ENCODE measurements around the gene KIF19.

Gene KIF19

DNA sequence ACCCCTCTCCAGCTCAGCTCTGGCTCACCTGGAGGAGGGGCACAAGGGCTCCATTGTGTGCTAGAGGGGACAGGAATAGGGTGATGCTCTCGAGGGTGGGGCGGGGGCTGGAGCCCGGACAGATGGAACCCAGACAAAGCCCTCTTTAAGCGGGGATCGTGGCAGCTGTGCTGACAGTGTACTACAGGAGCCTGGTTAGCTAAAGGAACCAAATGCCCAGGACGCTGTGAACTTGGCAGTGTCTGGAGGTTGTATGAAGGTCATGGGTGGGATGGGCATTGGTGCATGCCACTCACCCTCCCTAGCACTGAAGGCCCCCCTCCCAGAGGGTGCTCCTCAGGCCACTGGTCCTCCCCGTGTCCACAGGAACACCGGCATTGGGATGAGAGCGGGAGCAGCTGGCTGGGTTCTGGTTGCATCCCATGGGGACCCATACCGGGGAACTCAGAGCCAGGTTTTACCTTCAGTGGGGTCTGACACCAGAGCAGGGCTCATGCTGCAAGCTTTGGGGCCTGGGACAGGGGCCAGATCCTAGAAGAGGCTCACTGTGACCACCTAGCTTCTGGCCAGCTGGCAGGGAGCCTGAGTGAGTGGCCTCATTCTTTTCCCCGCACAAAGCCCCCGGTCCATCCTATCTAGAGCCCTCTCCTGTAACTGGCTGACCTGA, 11.9 kb downstream of the KIF19 start:
- no peak overlapping the region for H3K4me3 ChIP-seq (ENCODE audit: low read depth, low read length)
- DNase-seq (ENCODE audit: low read depth), result no peak
- TF ChIP-seq, protein P1, sequence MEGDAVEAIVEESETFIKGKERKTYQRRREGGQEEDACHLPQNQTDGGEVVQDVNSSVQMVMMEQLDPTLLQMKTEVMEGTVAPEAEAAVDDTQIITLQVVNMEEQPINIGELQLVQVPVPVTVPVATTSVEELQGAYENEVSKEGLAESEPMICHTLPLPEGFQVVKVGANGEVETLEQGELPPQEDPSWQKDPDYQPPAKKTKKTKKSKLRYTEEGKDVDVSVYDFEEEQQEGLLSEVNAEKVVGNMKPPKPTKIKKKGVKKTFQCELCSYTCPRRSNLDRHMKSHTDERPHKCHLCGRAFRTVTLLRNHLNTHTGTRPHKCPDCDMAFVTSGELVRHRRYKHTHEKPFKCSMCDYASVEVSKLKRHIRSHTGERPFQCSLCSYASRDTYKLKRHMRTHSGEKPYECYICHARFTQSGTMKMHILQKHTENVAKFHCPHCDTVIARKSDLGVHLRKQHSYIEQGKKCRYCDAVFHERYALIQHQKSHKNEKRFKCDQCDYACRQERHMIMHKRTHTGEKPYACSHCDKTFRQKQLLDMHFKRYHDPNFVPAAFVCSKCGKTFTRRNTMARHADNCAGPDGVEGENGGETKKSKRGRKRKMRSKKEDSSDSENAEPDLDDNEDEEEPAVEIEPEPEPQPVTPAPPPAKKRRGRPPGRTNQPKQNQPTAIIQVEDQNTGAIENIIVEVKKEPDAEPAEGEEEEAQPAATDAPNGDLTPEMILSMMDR (IDR thresholded peaks at IDR 0.05; ENCODE audit: insufficient read depth, low read depth, low read length, missing control alignments), result no peak

DNA sequence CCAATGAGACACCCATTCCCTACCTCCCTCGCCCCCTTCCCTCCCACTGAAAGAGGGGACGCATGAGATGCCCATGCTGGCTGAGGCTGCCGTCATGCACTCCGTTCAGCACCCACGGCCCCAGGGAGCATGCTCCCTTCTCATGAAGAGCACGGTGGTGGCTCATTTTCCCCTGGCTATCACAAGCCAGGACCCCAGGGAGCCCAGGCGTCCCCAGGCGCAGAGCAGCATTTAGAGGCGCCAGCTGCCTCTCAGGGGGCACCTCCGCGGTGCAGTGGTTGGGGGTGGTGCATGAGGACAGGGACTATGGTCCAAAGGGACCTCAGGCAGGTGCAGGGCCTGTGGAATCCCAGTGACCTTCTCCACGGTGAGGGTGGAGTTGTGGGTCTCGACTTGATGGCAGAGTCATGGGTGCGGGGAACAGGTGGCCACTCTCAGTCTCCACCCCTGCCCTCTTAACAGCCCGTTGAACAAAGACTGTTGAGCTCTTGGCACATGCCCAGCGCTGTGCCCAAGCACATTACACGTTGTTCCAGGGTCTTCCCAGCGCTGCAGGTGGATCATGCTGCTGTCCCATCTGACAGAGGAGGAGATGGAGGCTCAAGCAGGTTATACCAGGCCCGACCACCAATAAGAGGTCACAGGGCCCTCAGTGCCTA, 13.6 kb downstream of the KIF19 start:
- no peak for DNase-seq (ENCODE audit: low read depth)
- no peak overlapping the region for H3K4me3 ChIP-seq (ENCODE audit: low read depth, low read length)
- TF ChIP-seq, protein P1 (IDR thresholded peaks at IDR 0.05; ENCODE audit: insufficient read depth, low read depth, low read length, missing control alignments), result no peak

DNA sequence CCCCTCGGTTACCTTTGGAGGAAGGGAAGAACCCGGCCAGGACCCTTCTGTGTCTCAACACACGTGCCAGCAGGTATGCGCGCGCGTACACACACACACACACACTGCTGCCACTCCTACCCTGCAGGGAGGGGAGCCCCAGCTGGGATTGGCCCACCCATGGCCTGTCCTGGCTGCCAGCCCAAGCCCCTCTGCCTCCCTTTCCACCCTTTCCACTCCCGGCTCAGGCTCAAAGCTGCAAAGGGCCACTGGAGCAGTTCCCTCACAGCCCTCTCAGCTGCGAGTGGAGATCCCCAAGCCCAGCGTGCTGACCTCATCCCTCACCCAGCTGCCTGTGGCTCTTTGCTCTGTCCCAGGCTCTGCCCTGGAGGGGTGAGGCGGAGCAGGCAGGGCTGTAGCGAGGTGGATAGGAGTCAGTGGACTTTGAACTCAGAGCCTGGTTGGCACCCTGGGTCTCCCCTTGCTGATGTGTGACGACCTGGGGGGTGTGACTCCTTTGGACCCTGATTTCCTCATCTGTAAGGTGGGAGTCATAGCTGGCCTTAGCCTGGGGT, 14.5 kb downstream of the KIF19 start:
- no peak overlapping the region for H3K4me3 ChIP-seq (ENCODE audit: low read depth, low read length)
- DNase-seq (ENCODE audit: low read depth), result no peak
- TF ChIP-seq, protein P1 (IDR thresholded peaks at IDR 0.05; ENCODE audit: insufficient read depth, low read depth, low read length, missing control alignments), result no peak

DNA sequence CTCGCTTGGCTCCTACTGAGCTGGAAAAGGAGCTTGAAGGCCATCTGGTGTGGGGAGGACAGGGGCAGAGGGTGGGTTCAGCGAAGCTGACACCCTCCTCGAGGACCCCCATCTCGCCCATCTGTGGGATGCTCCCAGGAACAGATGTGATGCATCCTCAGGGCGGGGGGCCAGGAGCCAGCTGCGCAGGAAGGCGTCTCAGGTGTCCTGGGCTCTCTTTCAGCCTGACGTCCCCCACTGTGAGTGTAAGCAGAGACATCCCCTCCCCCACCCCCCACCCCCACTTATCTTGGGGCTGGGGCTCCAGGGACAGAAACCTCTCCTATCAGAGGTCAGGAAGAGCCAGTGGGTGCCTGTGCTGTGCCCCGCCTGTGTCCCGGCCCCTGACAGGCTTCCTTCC, 16.2 kb downstream of the KIF19 start:
- no peak for DNase-seq (ENCODE audit: low read depth)
- TF ChIP-seq, protein P1 (IDR thresholded peaks at IDR 0.05; ENCODE audit: insufficient read depth, low read depth, low read length, missing control alignments), result no peak
- no peak overlapping the region for H3K4me3 ChIP-seq (ENCODE audit: low read depth, low read length)

DNA sequence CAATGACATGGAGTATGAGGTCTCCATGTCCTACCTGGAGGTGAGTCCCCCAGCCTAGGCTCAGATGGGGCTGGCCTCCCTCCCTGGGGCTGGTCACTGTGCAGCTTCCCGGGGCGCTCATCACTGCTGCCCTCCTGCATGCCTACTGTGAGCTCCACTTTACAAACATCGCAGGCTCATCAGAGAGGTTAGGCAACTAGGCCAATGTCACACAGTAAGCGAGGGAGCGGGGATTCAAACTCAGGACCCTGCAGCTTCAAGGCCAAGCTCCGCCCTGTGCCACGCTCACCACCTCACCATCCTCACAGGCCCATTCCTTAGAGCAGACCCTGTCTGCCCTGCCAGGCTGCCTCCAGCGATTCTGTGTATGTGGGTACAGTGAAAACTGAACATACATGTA, 17.1 kb downstream of the KIF19 start:
- TF ChIP-seq, protein P1 (IDR thresholded peaks at IDR 0.05; ENCODE audit: insufficient read depth, low read depth, low read length, missing control alignments), result no peak
- no peak for DNase-seq (ENCODE audit: low read depth)

DNA sequence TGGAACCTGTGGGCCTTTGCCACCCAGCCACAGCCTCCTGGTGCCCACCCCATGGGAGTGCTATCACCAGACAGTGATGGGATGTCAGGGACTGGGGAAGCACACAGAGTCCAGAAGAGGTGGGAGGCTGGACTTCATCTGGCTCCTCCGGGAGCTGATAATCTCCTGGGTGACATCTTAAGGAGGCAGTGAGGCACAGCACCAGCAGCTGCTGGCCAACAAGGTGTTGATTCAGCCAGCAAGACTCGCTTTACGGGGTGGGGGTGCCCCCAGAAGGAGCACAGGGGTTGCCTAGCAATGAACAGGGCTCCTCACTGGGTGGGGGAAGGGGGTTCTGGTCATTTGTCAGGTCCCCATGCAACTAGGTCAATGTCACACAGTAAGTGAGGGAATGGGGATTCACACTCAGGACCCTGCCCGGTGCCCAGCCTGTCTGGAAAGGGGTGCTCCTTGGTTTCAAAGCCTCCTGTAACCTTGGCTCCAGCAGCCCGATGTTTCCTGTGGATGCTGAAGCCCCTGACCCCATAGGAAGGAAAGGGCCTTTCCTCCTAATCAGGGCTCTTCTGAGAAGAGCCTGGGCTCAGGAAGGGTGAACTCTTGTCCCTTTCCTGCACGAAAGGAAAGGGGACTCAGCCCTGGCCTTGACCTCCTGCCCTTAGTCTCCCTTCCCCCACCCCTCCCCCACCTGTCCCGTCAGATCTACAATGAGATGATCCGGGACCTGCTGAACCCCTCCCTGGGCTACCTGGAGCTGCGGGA, 17.7 kb downstream of the KIF19 start:
- no peak overlapping the region for H3K4me3 ChIP-seq (ENCODE audit: low read depth, low read length)
- TF ChIP-seq, protein P1 (IDR thresholded peaks at IDR 0.05; ENCODE audit: insufficient read depth, low read depth, low read length, missing control alignments), result no peak
- DNase-seq (ENCODE audit: low read depth), result no peak

More for the DNA sequence above, 17.1 kb downstream of the KIF19 start:
- H3K4me3 ChIP-seq (ENCODE audit: low read depth, low read length), result no peak overlapping the region
